H9 (cell line): ENCODE data around the gene FHL1. TPM values are rescaled to one million over a fixed set of nuclear protein-coding genes. Genes with fewer than 3 reads are reported as not detected.

Experiments used
- DNase-seq: peaks from one replicate; pipeline ENCODE4 v3.0.0-alpha.2; 2017
- H2AFZ ChIP-seq: one replicate; pipeline ENCODE4 v1.6.1; 2013; ENCODE audit warnings: mild to moderate bottlenecking, low read length, control low read depth, moderate library complexity
- H2AK5ac ChIP-seq: 2 replicates; pipeline ENCODE4 v1.6.1; 2013; ENCODE audit warnings: low read length, control low read depth, mixed read lengths; ENCODE audit not compliant: insufficient read length
- H2BK120ac ChIP-seq: one replicate; pipeline ENCODE4 v1.6.1; 2013; ENCODE audit warnings: low read depth, mild to moderate bottlenecking, low read length, control low read depth, inconsistent platforms; ENCODE audit not compliant: poor library complexity, severe bottlenecking
- H2BK12ac ChIP-seq: 2 replicates; pipeline ENCODE4 v1.6.1; 2013; ENCODE audit warnings: low read length, control low read depth, mixed read lengths, low read depth; ENCODE audit not compliant: insufficient read length
- H2BK15ac ChIP-seq: 2 replicates; pipeline ENCODE4 v1.6.1; 2013; ENCODE audit warnings: low read depth, low read length, control low read depth
- H2BK20ac ChIP-seq: one replicate; pipeline ENCODE4 v1.6.1; 2013; ENCODE audit warnings: low read depth, mild to moderate bottlenecking, low read length, control low read depth, inconsistent platforms; ENCODE audit not compliant: poor library complexity, severe bottlenecking
- H2BK5ac ChIP-seq: 2 replicates; pipeline ENCODE4 v1.6.1; 2013; ENCODE audit warnings: low read length, control low read depth, mixed read lengths; ENCODE audit not compliant: insufficient read length
- H3K14ac ChIP-seq: 2 replicates; pipeline ENCODE4 v1.6.1; 2013; ENCODE audit warnings: low read length, control low read depth; ENCODE audit not compliant: insufficient read depth
- H3K18ac ChIP-seq: 2 replicates; pipeline ENCODE4 v1.6.1; 2013; ENCODE audit warnings: low read depth, mild to moderate bottlenecking, mixed read lengths, low read length, control low read depth; ENCODE audit not compliant: insufficient read length
- H3K23ac ChIP-seq: 2 replicates; pipeline ENCODE4 v1.6.1; 2013; ENCODE audit warnings: low read length, control low read depth, mixed read lengths, low read depth; ENCODE audit not compliant: insufficient read length
- H3K23me2 ChIP-seq: 2 replicates; pipeline ENCODE4 v1.6.1; 2013; ENCODE audit warnings: low read depth, mild to moderate bottlenecking, mixed read lengths, low read length, control low read depth; ENCODE audit not compliant: insufficient read length, poor library complexity, severe bottlenecking
- H3K27ac ChIP-seq: 2 replicates; pipeline ENCODE4 v1.5.1; 2013; ENCODE audit warnings: low read length, control low read depth, mixed read lengths, low read depth; ENCODE audit not compliant: insufficient read length
- H3K27me3 ChIP-seq: 2 replicates; pipeline ENCODE4 v1.6.1; 2013; ENCODE audit warnings: low read length, control low read depth, inconsistent platforms; ENCODE audit not compliant: insufficient read depth
- H3K4ac ChIP-seq: 2 replicates; pipeline ENCODE4 v1.6.1; 2013; ENCODE audit warnings: low read depth, mild to moderate bottlenecking, control low read depth, inconsistent platforms, low read length, moderate library complexity
- H3K4me1 ChIP-seq: 2 replicates; pipeline ENCODE4 v1.6.1; 2013; ENCODE audit warnings: low read length, control low read depth, inconsistent platforms; ENCODE audit not compliant: insufficient read depth
- H3K4me2 ChIP-seq: 2 replicates; pipeline ENCODE4 v1.6.1; 2013; ENCODE audit warnings: low read length, control low read depth, mixed read lengths; ENCODE audit not compliant: insufficient read length, insufficient read depth
- H3K56ac ChIP-seq: 2 replicates; pipeline ENCODE4 v1.6.1; 2013; ENCODE audit warnings: low read depth, mild to moderate bottlenecking, mixed read lengths, low read length, control low read depth; ENCODE audit not compliant: insufficient read length
- H3K79me1 ChIP-seq: 2 replicates; pipeline ENCODE4 v1.6.1; 2013; ENCODE audit warnings: low read depth, mild to moderate bottlenecking, moderate library complexity, low read length, control low read depth, inconsistent platforms; ENCODE audit not compliant: insufficient read depth, poor library complexity, severe bottlenecking
- H3K79me2 ChIP-seq: 2 replicates; pipeline ENCODE4 v1.6.1; 2013; ENCODE audit warnings: low read length, control low read depth, inconsistent platforms; ENCODE audit not compliant: insufficient read depth
- H3K9ac ChIP-seq: 2 replicates; pipeline ENCODE4 v1.6.1; 2013; ENCODE audit warnings: low read length, control low read depth, mixed read lengths; ENCODE audit not compliant: insufficient read length; ENCODE audit errors: extremely low read depth
- H3K9me3 ChIP-seq: one replicate; pipeline ENCODE4 v1.6.1; 2013; ENCODE audit warnings: low read depth, low read length, inconsistent platforms; ENCODE audit not compliant: control insufficient read depth
- H3T11ph ChIP-seq: one replicate; pipeline ENCODE4 v1.6.1; 2013; ENCODE audit warnings: mild to moderate bottlenecking, low read length, control low read depth, inconsistent platforms
- H4K20me1 ChIP-seq: one replicate; pipeline ENCODE4 v1.6.1; 2013; ENCODE audit not compliant: control insufficient read depth, insufficient read length, insufficient read depth
- H4K5ac ChIP-seq: 2 replicates; pipeline ENCODE4 v1.6.1; 2013; ENCODE audit warnings: low read depth, mild to moderate bottlenecking, mixed read lengths, low read length, control low read depth; ENCODE audit not compliant: insufficient read length
- H4K8ac ChIP-seq: replicated peaks from 2 replicates; pipeline ENCODE4 v1.6.1; 2013; ENCODE audit warnings: low read length, control low read depth, mixed read lengths, low read depth; ENCODE audit not compliant: insufficient read length
- H4K91ac ChIP-seq: 2 replicates; pipeline ENCODE4 v1.6.1; 2013; ENCODE audit warnings: low read depth, mild to moderate bottlenecking, moderate library complexity, mixed read lengths, low read length, control low read depth; ENCODE audit not compliant: insufficient read length
- H3K27ac Mint-ChIP-seq, 3 experiments: 2 replicates in 2 of 3; 3 replicates in 1 of 3; pipeline ENCODE4 v1.8.0; 2020 to 2021; ENCODE audit warnings: mixed read lengths in 3 of 3, mild to moderate bottlenecking in 1 of 3, moderate library complexity in 1 of 3
- H3K27me3 Mint-ChIP-seq: 2 replicates; pipeline ENCODE4 v1.8.0; 2021; ENCODE audit warnings: low read depth, mild to moderate bottlenecking, moderate library complexity, mixed read lengths
- H3K36me3 Mint-ChIP-seq, 3 experiments: 2 replicates in 2 of 3; 3 replicates in 1 of 3; pipeline ENCODE4 v1.8.0; 2020 to 2021; ENCODE audit warnings: low read depth in 3 of 3, mixed read lengths in 3 of 3; ENCODE audit not compliant: insufficient read depth in 1 of 3
- H3K4me1 Mint-ChIP-seq, 2 experiments: 2 replicates each; pipeline ENCODE4 v1.8.0; 2020; ENCODE audit warnings: mixed read lengths in 2 of 2
- H3K4me3 Mint-ChIP-seq, 2 experiments: 2 replicates in 1 of 2; 3 replicates in 1 of 2; pipeline ENCODE4 v1.8.0; 2020 to 2021; ENCODE audit warnings: mild to moderate bottlenecking in 2 of 2, mixed read lengths in 2 of 2, moderate library complexity in 1 of 2
- H3K9me3 Mint-ChIP-seq, 2 experiments: 2 replicates in 1 of 2; 3 replicates in 1 of 2; pipeline ENCODE4 v1.8.0; 2020; ENCODE audit warnings: mild to moderate bottlenecking in 2 of 2, mixed read lengths in 2 of 2, moderate library complexity in 1 of 2
- CTCF ChIP-seq: fragments of 200-600 bp; sonication (generic); conservative IDR thresholded peaks from 3 replicates; pipeline ENCODE4 v1.8.0; 2021; ENCODE audit warnings: antibody characterized with exemption, mild to moderate bottlenecking
- WGBS: extraction: QIAGEN DNeasy Blood & Tissue Kit; methylation state at CpG from one replicate; pipeline ENCODE4 v1.1.7; 2013; ENCODE audit warnings: missing lambda C conversion rate, low lambda C conversion rate, mixed read lengths; ENCODE audit not compliant: insufficient read length; ENCODE audit errors: extremely low coverage; 5-methylcytosine and 5-hydroxymethylcytosine counted together
- total RNA-seq: library from RNA; stranded (reverse); gene quantifications from 2 replicates; pipeline ENCODE4 v1.2.1, GENCODE V29; 2021

FHL1 gene
- total RNA-seq, 1 experiment from 2014 or later = 20.0 TPM

GRCh38 chrX:136205882-136206380 is 58.6 kb downstream of the FHL1 start:
- Histone ChIP-seq H4K20me1 (no peaks in the 10 kb centered on the region), H2BK15ac (no peak overlapping the region), H3K23me2 (no peaks in the 10 kb centered on the region), H3K27me3 (no peaks in the 10 kb centered on the region), H3K4ac (no peak overlapping the region), H2BK12ac (no peak overlapping the region), H3K27ac (no peak overlapping the region), H2BK5ac (no peak overlapping the region), H3K79me2 (no peaks in the 10 kb centered on the region), H3K56ac (no peak overlapping the region), H2BK20ac (no peak overlapping the region), H2BK120ac (no peak overlapping the region), H3K18ac (no peak overlapping the region), H3K79me1 (no peaks in the 10 kb centered on the region), H3K9ac (no peak overlapping the region), H4K5ac (no peak overlapping the region), H2AK5ac (no peak overlapping the region), H3K9me3 (peaks cover 58% of the 10 kb centered on the region), H3K4me2 (no peak overlapping the region), H4K91ac (no peak overlapping the region), H4K8ac (no peak overlapping the region), H2AFZ (no peak overlapping the region), H3K4me1 (no peaks in the 10 kb centered on the region), H3K23ac (no peak overlapping the region), H3T11ph (no peak overlapping the region), H3K14ac (no peak overlapping the region)
- peaks cover 59 to 67% of the 10 kb centered on the region in 2 experiments for H3K9me3 Mint-ChIP-seq
- H3K27me3 Mint-ChIP-seq = no peaks in the 10 kb centered on the region
- H3K4me3 Mint-ChIP-seq = no peak overlapping the region
- peak overlapping the region in 1 of 3 experiments; percentile 24; a peak in 1 of 7 replicates for H3K27ac Mint-ChIP-seq
- no peak for TF ChIP-seq CTCF
- no CpG with 5 or more reads among the region's 8 CpGs for WGBS
- DNase-seq = no peak
- H3K36me3 Mint-ChIP-seq = peaks cover 17 to 28% (median 22%) of the 10 kb centered on the region in 3 experiments
- H3K4me1 Mint-ChIP-seq = peaks cover 5 to 24% of the 10 kb centered on the region in 2 experiments
